Measurements from ENCODE around the gene FAM83C.

Gene FAM83C

DNA sequence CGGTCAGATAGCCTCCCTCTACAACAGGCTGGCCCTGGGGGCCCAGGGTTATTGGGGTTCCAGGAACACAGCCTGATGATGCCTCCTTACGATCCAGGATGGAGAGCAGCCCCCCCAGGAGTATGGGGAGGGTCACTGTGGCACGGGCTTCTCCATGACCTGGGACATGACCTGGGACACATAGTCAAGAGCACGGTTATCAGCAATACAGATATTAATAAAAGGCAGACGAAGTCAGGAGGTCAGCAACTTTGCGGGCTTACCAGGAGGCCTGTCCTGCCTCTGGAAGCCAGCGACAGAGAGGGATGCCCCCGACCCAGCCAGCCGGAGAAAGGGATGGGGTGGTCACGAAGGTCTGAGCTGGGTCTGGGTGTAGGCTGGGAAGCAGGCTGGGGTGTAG lies 15.1 kb downstream of the FAM83C start:
- H3K27me3 ChIP-seq (ENCODE audit: control insufficient read depth in 5 of 5, insufficient read depth in 4 of 5, low read length in 5 of 5): no peaks in the 10 kb centered on the region
- peak overlapping the region; percentile 87 for H3K27ac ChIP-seq (ENCODE audit: low read depth, low read length)
- H3K9me3 ChIP-seq (ENCODE audit: control insufficient read depth in 5 of 5, low read length in 5 of 5): no peaks in the 10 kb centered on the region
- H3K9ac ChIP-seq (ENCODE audit: low read length in 5 of 5): peak overlapping the region; percentile 62 to 94 (median 94)
- H3K36me3 ChIP-seq (ENCODE audit: control insufficient read depth in 5 of 5, insufficient read depth in 5 of 5, low read length in 5 of 5): peaks cover 0 to 55% (median 45%) of the 10 kb centered on the region in 5 donors
- peak overlapping the region; percentile 76 to 89 (median 80) for H3K4me3 ChIP-seq (ENCODE audit: low read depth in 1 of 5, low read length in 5 of 5)
- H3K4me1 ChIP-seq (ENCODE audit: control insufficient read depth in 5 of 5, insufficient read depth in 5 of 5, low read length in 5 of 5): peaks cover 2 to 57% (median 39%) of the 10 kb centered on the region in 5 donors

DNA sequence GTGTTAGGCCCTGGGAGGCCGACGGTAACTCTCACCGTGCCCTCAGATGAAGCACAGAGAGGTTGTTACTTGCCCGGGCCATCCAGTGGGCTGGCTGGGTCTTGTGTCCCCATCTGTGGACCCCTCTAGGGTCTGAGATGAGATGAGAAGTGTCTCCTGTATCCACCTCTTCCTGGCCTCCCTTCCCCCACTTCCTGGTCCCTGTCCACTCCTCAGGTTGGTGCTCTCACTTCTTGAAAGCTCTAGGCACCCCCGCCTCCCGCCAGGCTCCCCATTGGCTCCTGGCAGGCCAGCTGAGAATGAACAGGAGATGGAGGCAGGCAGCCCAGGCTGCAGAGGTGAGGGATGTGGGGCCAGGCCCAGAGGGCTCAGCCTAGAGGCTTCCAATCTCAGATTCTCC lies 15.8 kb downstream of the FAM83C start:
- peak overlapping the region; percentile 87 for H3K27ac ChIP-seq (ENCODE audit: low read depth, low read length)

DNA sequence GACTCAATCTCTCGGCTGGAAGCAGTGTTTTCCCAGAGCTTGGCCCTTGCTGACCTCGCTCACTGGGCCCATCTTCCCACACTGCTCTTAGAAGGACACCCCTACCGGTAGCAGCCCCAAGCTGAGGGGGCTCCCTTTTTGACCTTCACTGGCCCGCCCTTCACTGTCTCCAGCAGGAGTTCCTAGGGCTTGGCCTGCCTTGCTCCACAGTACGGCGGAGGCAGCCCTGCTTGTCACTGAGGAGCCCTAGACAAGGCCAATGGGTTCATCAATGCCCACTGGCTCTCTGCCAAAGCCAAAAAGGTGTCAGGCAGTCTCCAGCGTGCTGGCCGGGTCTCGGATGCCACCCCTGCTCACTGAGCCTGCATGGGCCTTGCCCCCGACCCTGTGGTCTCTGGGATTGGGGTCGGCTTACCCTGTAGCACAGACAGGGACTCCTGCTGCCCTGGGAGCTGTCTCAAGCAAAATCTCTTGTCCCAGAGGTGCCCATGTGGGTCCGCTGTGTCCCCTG lies 16.4 kb downstream of the FAM83C start:
- H3K4me3 ChIP-seq (ENCODE audit: low read depth in 1 of 5, low read length in 5 of 5): peak overlapping the region in 1 of 5 donors; percentile 9
- H3K9me3 ChIP-seq (ENCODE audit: control insufficient read depth in 5 of 5, low read length in 5 of 5): no peaks in the 10 kb centered on the region
- H3K36me3 ChIP-seq (ENCODE audit: control insufficient read depth in 5 of 5, insufficient read depth in 5 of 5, low read length in 5 of 5): peaks cover 0 to 65% (median 48%) of the 10 kb centered on the region in 5 donors
- no peaks in the 10 kb centered on the region for H3K27me3 ChIP-seq (ENCODE audit: control insufficient read depth in 5 of 5, insufficient read depth in 4 of 5, low read length in 5 of 5)
- peaks cover 2 to 68% (median 51%) of the 10 kb centered on the region in 5 donors for H3K4me1 ChIP-seq (ENCODE audit: control insufficient read depth in 5 of 5, insufficient read depth in 5 of 5, low read length in 5 of 5)
- H3K9ac ChIP-seq (ENCODE audit: low read length in 5 of 5): peak overlapping the region in 1 of 5 donors; percentile 17
- no peak overlapping the region for H3K27ac ChIP-seq (ENCODE audit: low read depth, low read length)

More for the DNA sequence above, 15.8 kb downstream of the FAM83C start:
- Histone ChIP-seq H3K9me3 (ENCODE audit: control insufficient read depth in 5 of 5, low read length in 5 of 5) (no peaks in the 10 kb centered on the region), H3K9ac (ENCODE audit: low read length in 5 of 5) (peak overlapping the region; percentile 62 to 94 (median 94)), H3K4me1 (ENCODE audit: control insufficient read depth in 5 of 5, insufficient read depth in 5 of 5, low read length in 5 of 5) (peaks cover 2 to 62% (median 45%) of the 10 kb centered on the region in 5 donors), H3K4me3 (ENCODE audit: low read depth in 1 of 5, low read length in 5 of 5) (peak overlapping the region in 4 of 5 donors; percentile 78 to 89 (median 82)), H3K27me3 (ENCODE audit: control insufficient read depth in 5 of 5, insufficient read depth in 4 of 5, low read length in 5 of 5) (no peaks in the 10 kb centered on the region), H3K36me3 (ENCODE audit: control insufficient read depth in 5 of 5, insufficient read depth in 5 of 5, low read length in 5 of 5) (peaks cover 0 to 59% (median 46%) of the 10 kb centered on the region in 5 donors)

- Histone ChIP-seq H3K4me3 (ENCODE audit: low read depth in 1 of 5, low read length in 5 of 5) (no peak overlapping the region), H3K9me3 (ENCODE audit: control insufficient read depth in 5 of 5, low read length in 5 of 5) (no peaks in the 10 kb centered on the region), H3K36me3 (ENCODE audit: control insufficient read depth in 5 of 5, insufficient read depth in 5 of 5, low read length in 5 of 5) (peaks cover 0 to 63% (median 41%) of the 10 kb centered on the region in 5 donors), H3K27me3 (ENCODE audit: control insufficient read depth in 5 of 5, insufficient read depth in 4 of 5, low read length in 5 of 5) (no peaks in the 10 kb centered on the region), H3K27ac (ENCODE audit: low read depth, low read length) (peak overlapping the region; percentile 8), H3K9ac (ENCODE audit: low read length in 5 of 5) (peak overlapping the region in 1 of 5 donors; percentile 54), H3K4me1 (ENCODE audit: control insufficient read depth in 5 of 5, insufficient read depth in 5 of 5, low read length in 5 of 5) (peaks cover 2 to 79% (median 55%) of the 10 kb centered on the region in 5 donors)
These were observed 17.8 kb downstream of the FAM83C start for GRCh38 chr20:35274172-35275092.

GRCh38 chr20:35273449-35274171 lies 18.6 kb downstream of the FAM83C start:
- Histone ChIP-seq H3K9ac (ENCODE audit: low read length in 5 of 5) (no peak overlapping the region), H3K9me3 (ENCODE audit: control insufficient read depth in 5 of 5, low read length in 5 of 5) (no peaks in the 10 kb centered on the region), H3K27me3 (ENCODE audit: control insufficient read depth in 5 of 5, insufficient read depth in 4 of 5, low read length in 5 of 5) (no peaks in the 10 kb centered on the region), H3K4me1 (ENCODE audit: control insufficient read depth in 5 of 5, insufficient read depth in 5 of 5, low read length in 5 of 5) (peaks cover 2 to 78% (median 55%) of the 10 kb centered on the region in 5 donors), H3K27ac (ENCODE audit: low read depth, low read length) (peak overlapping the region; percentile 8), H3K4me3 (ENCODE audit: low read depth in 1 of 5, low read length in 5 of 5) (no peak overlapping the region), H3K36me3 (ENCODE audit: control insufficient read depth in 5 of 5, insufficient read depth in 5 of 5, low read length in 5 of 5) (peaks cover 0 to 55% (median 32%) of the 10 kb centered on the region in 5 donors)

GRCh38 chr20:35271904-35272303 lies 20.3 kb downstream of the FAM83C start:
- Histone ChIP-seq H3K9me3 (ENCODE audit: control insufficient read depth in 5 of 5, low read length in 5 of 5) (no peaks in the 10 kb centered on the region), H3K36me3 (ENCODE audit: control insufficient read depth in 5 of 5, insufficient read depth in 5 of 5, low read length in 5 of 5) (peaks cover 0 to 69% (median 36%) of the 10 kb centered on the region in 5 donors), H3K27ac (ENCODE audit: low read depth, low read length) (peak overlapping the region; percentile 73), H3K27me3 (ENCODE audit: control insufficient read depth in 5 of 5, insufficient read depth in 4 of 5, low read length in 5 of 5) (no peaks in the 10 kb centered on the region), H3K4me1 (ENCODE audit: control insufficient read depth in 5 of 5, insufficient read depth in 5 of 5, low read length in 5 of 5) (peaks cover 0 to 68% (median 46%) of the 10 kb centered on the region in 5 donors), H3K4me3 (ENCODE audit: low read depth in 1 of 5, low read length in 5 of 5) (no peak overlapping the region), H3K9ac (ENCODE audit: low read length in 5 of 5) (no peak overlapping the region)

DNA sequence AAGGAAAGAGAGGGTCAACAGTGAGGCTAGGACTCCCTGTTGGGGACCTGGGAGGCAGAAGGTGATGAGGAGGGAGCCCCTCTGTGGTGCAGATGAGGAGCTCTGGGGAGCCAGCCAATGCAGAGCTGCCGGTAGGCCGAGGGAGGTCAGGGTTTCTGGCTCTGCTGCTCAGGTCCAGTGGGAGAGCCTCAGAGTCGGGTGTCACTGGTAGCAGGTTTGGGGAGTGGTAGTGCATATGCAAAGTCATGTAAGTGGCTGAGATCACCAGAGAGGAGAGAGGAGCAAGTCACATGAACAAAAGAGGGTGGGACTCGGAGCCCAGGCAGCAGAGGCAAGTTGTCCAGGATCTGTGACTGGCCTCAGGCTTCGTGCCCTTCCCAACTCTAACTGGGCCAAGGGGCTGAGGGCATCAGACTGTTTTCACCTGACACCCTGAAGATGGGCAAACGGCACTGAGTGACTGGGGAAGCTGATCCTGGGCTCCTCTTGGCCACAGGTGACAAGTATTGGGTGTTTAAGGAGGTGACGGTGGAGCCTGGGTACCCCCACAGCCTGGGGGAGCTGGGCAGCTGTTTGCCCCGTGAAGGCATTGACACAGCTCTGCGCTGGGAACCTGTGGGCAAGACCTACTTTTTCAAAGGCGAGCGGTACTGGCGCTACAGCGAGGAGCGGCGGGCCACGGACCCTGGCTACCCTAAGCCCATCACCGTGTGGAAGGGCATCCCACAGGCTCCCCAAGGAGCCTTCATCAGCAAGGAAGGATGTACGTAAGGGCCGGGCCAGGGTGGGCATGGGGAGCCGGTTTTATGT lies 20.9 kb downstream of the FAM83C start:
- Histone ChIP-seq H3K27ac (ENCODE audit: low read depth, low read length) (peak overlapping the region; percentile 73), H3K4me3 (ENCODE audit: low read depth in 1 of 5, low read length in 5 of 5) (peak overlapping the region in 1 of 5 donors; percentile 31), H3K4me1 (ENCODE audit: control insufficient read depth in 5 of 5, insufficient read depth in 5 of 5, low read length in 5 of 5) (peaks cover 0 to 62% (median 40%) of the 10 kb centered on the region in 5 donors), H3K9me3 (ENCODE audit: control insufficient read depth in 5 of 5, low read length in 5 of 5) (no peaks in the 10 kb centered on the region), H3K9ac (ENCODE audit: low read length in 5 of 5) (no peak overlapping the region), H3K27me3 (ENCODE audit: control insufficient read depth in 5 of 5, insufficient read depth in 4 of 5, low read length in 5 of 5) (no peaks in the 10 kb centered on the region), H3K36me3 (ENCODE audit: control insufficient read depth in 5 of 5, insufficient read depth in 5 of 5, low read length in 5 of 5) (peaks cover 0 to 74% (median 38%) of the 10 kb centered on the region in 5 donors)

GRCh38 chr20:35270021-35270902 lies 22.0 kb downstream of the FAM83C start:
- no peaks in the 10 kb centered on the region for H3K27me3 ChIP-seq (ENCODE audit: control insufficient read depth in 5 of 5, insufficient read depth in 4 of 5, low read length in 5 of 5)
- H3K9me3 ChIP-seq (ENCODE audit: control insufficient read depth in 5 of 5, low read length in 5 of 5): no peaks in the 10 kb centered on the region
- peak overlapping the region in 2 of 5 donors; percentile 1 to 21 for H3K9ac ChIP-seq (ENCODE audit: low read length in 5 of 5)
- peak overlapping the region; percentile 73 for H3K27ac ChIP-seq (ENCODE audit: low read depth, low read length)
- H3K36me3 ChIP-seq (ENCODE audit: control insufficient read depth in 5 of 5, insufficient read depth in 5 of 5, low read length in 5 of 5): peaks cover 0 to 69% (median 30%) of the 10 kb centered on the region in 5 donors
- no peak overlapping the region for H3K4me3 ChIP-seq (ENCODE audit: low read depth in 1 of 5, low read length in 5 of 5)
- peaks cover 0 to 52% (median 32%) of the 10 kb centered on the region in 5 donors for H3K4me1 ChIP-seq (ENCODE audit: control insufficient read depth in 5 of 5, insufficient read depth in 5 of 5, low read length in 5 of 5)
